ENCODE results near the gene ARHGEF4. TPM values are rescaled to one million over a fixed set of nuclear protein-coding genes. Genes with fewer than 3 reads are reported as not detected.
A peak's percentile ranks its signal among the peaks of the same experiment; 100 is the strongest.

The ARHGEF4 gene
- total RNA-seq, 1 experiment from 2014 or later, result 26.6 TPM

DNA sequence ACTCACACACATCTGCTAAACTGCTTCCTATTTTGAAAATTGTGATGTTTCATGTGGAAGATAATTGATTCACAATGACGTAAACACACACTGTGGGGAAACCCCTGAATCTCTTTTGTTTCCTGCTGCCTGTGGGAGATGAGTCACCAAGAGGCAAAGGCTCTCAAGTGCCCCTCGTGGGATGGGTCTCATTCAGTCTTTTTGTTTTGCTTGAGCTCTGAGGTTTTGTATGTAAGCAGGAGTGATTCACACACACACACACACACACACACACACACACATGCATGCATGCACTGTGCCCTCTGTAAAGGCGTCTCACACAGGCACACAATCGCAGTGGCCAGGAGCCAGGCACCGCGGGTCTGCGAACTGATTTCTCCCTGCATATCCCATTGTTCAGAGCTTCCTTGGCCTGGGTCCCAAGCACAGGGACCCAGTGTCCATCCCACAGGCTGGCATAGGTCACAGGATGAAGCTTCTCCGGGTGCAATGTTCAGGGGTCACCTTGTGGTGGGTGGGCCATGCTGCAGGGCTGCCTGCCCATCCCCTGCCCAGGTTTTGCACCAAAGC, 12.1 kb upstream of the ARHGEF4 start:
- peak overlapping the region; percentile 14; the same call in 1 of the 2 replicates for H3K9ac ChIP-seq (ENCODE audit: low read length)
- CTCF ChIA-PET, result no interaction called here
- no peaks in the 10 kb centered on the region for H3K79me2 ChIP-seq (ENCODE audit: insufficient read depth, low read length)
- no peak for DNase-seq (ENCODE audit: low read depth, low spot score)
- H3K27me3 ChIP-seq (ENCODE audit: insufficient read depth, low read length), result no peaks in the 10 kb centered on the region
- no peak overlapping the region for H3K27ac ChIP-seq (ENCODE audit: low read depth, low read length)
- intact Hi-C loops (cut with micrococcal nuclease), result no loop called here
- TF ChIP-seq EZH2 (IDR thresholded peaks at IDR 0.05), result no peak
- TF ChIP-seq SP1 (IDR thresholded peaks at IDR 0.05; ENCODE audit: low read depth), result no peak
- TF ChIP-seq, protein P1, sequence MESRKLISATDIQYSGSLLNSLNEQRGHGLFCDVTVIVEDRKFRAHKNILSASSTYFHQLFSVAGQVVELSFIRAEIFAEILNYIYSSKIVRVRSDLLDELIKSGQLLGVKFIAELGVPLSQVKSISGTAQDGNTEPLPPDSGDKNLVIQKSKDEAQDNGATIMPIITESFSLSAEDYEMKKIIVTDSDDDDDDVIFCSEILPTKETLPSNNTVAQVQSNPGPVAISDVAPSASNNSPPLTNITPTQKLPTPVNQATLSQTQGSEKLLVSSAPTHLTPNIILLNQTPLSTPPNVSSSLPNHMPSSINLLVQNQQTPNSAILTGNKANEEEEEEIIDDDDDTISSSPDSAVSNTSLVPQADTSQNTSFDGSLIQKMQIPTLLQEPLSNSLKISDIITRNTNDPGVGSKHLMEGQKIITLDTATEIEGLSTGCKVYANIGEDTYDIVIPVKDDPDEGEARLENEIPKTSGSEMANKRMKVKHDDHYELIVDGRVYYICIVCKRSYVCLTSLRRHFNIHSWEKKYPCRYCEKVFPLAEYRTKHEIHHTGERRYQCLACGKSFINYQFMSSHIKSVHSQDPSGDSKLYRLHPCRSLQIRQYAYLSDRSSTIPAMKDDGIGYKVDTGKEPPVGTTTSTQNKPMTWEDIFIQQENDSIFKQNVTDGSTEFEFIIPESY (IDR thresholded peaks at IDR 0.05; ENCODE audit: extremely low read depth, insufficient replicate concordance, low read length), result no peak
- TF ChIP-seq ZFX (IDR thresholded peaks at IDR 0.05), result no peak
- TF ChIP-seq, protein P2, sequence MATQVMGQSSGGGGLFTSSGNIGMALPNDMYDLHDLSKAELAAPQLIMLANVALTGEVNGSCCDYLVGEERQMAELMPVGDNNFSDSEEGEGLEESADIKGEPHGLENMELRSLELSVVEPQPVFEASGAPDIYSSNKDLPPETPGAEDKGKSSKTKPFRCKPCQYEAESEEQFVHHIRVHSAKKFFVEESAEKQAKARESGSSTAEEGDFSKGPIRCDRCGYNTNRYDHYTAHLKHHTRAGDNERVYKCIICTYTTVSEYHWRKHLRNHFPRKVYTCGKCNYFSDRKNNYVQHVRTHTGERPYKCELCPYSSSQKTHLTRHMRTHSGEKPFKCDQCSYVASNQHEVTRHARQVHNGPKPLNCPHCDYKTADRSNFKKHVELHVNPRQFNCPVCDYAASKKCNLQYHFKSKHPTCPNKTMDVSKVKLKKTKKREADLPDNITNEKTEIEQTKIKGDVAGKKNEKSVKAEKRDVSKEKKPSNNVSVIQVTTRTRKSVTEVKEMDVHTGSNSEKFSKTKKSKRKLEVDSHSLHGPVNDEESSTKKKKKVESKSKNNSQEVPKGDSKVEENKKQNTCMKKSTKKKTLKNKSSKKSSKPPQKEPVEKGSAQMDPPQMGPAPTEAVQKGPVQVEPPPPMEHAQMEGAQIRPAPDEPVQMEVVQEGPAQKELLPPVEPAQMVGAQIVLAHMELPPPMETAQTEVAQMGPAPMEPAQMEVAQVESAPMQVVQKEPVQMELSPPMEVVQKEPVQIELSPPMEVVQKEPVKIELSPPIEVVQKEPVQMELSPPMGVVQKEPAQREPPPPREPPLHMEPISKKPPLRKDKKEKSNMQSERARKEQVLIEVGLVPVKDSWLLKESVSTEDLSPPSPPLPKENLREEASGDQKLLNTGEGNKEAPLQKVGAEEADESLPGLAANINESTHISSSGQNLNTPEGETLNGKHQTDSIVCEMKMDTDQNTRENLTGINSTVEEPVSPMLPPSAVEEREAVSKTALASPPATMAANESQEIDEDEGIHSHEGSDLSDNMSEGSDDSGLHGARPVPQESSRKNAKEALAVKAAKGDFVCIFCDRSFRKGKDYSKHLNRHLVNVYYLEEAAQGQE (IDR thresholded peaks at IDR 0.05; ENCODE audit: low read depth), result no peak
- no peak for TF ChIP-seq SIN3A (IDR thresholded peaks at IDR 0.05; ENCODE audit: low read depth)
- TF ChIP-seq CEBPB (IDR thresholded peaks at IDR 0.05; ENCODE audit: low read depth), result no peak
- no peak; the same call in 1 of the 2 replicates for TF ChIP-seq JUND (IDR thresholded peaks at IDR 0.05)
- TF ChIP-seq YY1 (IDR thresholded peaks at IDR 0.05; ENCODE audit: extremely low read depth, insufficient replicate concordance, low read depth, low read length), result no peak
- no peak for TF ChIP-seq RAD21 (IDR thresholded peaks at IDR 0.05; ENCODE audit: low read depth)
- no peak for TF ChIP-seq POLR2A (IDR thresholded peaks at IDR 0.05; ENCODE audit: borderline replicate concordance, extremely low read depth, insufficient read depth, insufficient read length)
- TF ChIP-seq CBX3 (IDR thresholded peaks at IDR 0.05; ENCODE audit: low read depth), result no peak
- TF ChIP-seq, protein P3, sequence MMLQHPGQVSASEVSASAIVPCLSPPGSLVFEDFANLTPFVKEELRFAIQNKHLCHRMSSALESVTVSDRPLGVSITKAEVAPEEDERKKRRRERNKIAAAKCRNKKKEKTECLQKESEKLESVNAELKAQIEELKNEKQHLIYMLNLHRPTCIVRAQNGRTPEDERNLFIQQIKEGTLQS (IDR thresholded peaks at IDR 0.05), result no peak
- no peak for TF ChIP-seq SRF (IDR thresholded peaks at IDR 0.05; ENCODE audit: low read depth)
- no peak for TF ChIP-seq TCF7L2 (IDR thresholded peaks at IDR 0.05; ENCODE audit: borderline replicate concordance, extremely low read depth, insufficient read depth, insufficient read length)
- no peak for TF ChIP-seq POLR2AphosphoS5 (IDR thresholded peaks at IDR 0.05; ENCODE audit: low read depth, low read length)
- no peak for TF ChIP-seq ELF1 (IDR thresholded peaks at IDR 0.05; ENCODE audit: borderline replicate concordance, low read depth)
- TF ChIP-seq EGR1 (IDR thresholded peaks at IDR 0.05; ENCODE audit: low read depth), result no peak
- TF ChIP-seq, protein P4, sequence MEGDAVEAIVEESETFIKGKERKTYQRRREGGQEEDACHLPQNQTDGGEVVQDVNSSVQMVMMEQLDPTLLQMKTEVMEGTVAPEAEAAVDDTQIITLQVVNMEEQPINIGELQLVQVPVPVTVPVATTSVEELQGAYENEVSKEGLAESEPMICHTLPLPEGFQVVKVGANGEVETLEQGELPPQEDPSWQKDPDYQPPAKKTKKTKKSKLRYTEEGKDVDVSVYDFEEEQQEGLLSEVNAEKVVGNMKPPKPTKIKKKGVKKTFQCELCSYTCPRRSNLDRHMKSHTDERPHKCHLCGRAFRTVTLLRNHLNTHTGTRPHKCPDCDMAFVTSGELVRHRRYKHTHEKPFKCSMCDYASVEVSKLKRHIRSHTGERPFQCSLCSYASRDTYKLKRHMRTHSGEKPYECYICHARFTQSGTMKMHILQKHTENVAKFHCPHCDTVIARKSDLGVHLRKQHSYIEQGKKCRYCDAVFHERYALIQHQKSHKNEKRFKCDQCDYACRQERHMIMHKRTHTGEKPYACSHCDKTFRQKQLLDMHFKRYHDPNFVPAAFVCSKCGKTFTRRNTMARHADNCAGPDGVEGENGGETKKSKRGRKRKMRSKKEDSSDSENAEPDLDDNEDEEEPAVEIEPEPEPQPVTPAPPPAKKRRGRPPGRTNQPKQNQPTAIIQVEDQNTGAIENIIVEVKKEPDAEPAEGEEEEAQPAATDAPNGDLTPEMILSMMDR (IDR thresholded peaks at IDR 0.05 in 2 of 3, conservative IDR thresholded peaks at IDR 0.05 in 1 of 3; ENCODE audit: borderline replicate concordance in 1 of 3, insufficient read depth in 1 of 3, low read depth in 2 of 3, low read length in 2 of 3), result no peak
- TF ChIP-seq, protein P5, sequence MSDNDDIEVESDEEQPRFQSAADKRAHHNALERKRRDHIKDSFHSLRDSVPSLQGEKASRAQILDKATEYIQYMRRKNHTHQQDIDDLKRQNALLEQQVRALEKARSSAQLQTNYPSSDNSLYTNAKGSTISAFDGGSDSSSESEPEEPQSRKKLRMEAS (IDR thresholded peaks at IDR 0.05), result no peak
- POLR2A ChIA-PET, result no interaction called here
- H3K9me2 ChIP-seq (ENCODE audit: insufficient read depth), result no peaks in the 10 kb centered on the region
- no peaks in the 10 kb centered on the region for H3K9me3 ChIP-seq (ENCODE audit: control insufficient read depth in 1 of 2, insufficient read depth in 1 of 2, low read depth in 1 of 2, low read length in 2 of 2)
- RAD21 ChIA-PET (ENCODE audit: low non-redundant PET in 1 of 2, low total read pairs in 2 of 2, uncharacterized antibody in 2 of 2, unreplicated experiment in 2 of 2), result no interaction called here
- no peak for ATAC-seq
- no peak overlapping the region for H3K4me3 ChIP-seq (replicated peaks in 1 of 2; ENCODE audit: low read depth in 1 of 2, low read length in 2 of 2)
- no TSS peak for BruUV-seq (replicated peaks)
- no peaks in the 10 kb centered on the region for H3K36me3 ChIP-seq (ENCODE audit: control insufficient read depth in 1 of 2, insufficient read depth in 2 of 2, low read length in 2 of 2)
- peak overlapping the region; percentile 33 for H3K4me2 ChIP-seq (ENCODE audit: low read length)
- no peak overlapping the region for H2AFZ ChIP-seq (ENCODE audit: low read depth, low read length, poor library complexity, severe bottlenecking)
- H3K4me1 ChIP-seq (ENCODE audit: control insufficient read depth in 1 of 2, insufficient read depth in 2 of 2, low read length in 2 of 2), result peaks cover 0 to 41% of the 10 kb centered on the region in 2 experiments; a peak in 2 of 4 replicates
- H4K20me1 ChIP-seq (ENCODE audit: insufficient read depth), result no peaks in the 10 kb centered on the region

All from HCT116 (cell line).